ENCODE results near the gene DCTD.

The DCTD gene

DNA sequence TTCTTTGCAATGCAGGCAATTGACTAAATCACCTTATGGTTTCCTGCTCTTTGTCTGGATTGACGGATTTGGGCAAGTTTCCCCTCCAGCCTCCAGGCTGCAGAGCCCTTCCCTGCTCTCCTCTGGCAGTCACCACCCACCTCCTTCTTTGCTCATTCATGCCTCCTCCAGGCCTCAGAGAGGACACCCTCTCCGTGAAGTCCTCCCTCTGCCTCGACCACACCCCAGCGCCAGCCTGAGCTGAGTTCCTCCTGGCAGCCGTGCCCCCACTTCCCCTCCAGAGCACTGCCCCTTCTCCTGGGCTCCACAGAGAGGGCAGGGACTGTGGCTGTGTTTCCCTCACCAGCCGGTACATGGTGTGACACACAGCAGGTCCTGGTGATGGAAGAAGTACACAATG is 53.7 kb downstream of the DCTD start:
- DNase-seq = no peak

- DNase-seq = no peak
These were observed 54.3 kb downstream of the DCTD start for GRCh38 chr4:182862921-182863320.

DNA sequence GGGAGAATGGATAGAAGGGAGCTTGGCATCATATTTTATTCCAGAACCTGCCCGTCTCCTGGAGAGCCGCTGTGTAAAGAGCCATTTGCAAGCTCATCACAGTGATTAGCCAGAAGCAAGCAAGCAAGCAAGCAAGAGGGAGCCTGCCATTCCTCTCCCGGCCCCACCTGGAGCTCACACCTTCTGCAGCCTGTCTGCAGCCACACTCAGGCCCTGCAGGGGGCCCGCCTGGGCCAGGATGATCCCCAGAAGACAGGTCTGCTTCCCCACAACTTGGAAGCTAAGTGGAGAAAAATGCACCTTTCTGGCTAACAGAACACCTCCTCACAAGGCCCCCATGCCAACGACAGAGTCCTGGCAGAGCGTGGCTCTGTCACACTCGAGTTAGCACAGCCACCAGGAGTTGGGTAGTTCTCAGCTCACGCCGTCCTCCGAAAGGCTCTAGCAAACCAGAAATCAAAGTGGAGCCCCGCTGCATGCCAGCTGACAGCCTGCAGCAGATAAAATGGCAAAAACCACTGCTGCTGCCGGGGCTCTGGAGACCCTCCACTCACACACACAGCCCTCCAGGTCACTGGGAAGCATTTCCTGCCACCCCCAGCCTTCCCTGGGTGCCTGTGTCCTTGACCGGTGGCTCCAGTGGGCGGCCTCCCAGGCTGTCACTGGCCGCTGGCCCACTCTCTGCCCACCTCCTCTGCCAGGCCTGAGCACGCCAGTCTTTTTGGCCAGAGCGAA is 54.9 kb downstream of the DCTD start:
- DNase-seq = no peak

DNA sequence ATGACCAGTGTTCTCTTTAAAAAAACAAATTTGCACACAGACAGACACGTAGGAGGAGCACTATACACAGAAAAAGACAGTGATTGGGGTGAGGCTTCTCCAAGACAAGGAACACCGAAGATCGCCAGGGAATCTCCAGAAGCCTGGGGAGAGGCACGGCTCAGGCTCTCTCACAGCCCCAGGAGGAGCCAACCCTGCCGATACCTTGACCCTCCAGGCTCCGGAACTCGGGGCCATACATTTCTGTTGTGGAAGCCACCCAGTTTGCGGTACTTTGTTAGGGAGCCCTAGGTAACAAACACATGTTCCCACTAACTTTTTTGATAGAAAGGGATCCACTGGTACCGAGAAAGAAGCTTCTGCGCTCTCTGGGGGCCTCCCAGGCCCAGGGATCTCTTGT is 55.8 kb downstream of the DCTD start:
- no peak for DNase-seq

DNA sequence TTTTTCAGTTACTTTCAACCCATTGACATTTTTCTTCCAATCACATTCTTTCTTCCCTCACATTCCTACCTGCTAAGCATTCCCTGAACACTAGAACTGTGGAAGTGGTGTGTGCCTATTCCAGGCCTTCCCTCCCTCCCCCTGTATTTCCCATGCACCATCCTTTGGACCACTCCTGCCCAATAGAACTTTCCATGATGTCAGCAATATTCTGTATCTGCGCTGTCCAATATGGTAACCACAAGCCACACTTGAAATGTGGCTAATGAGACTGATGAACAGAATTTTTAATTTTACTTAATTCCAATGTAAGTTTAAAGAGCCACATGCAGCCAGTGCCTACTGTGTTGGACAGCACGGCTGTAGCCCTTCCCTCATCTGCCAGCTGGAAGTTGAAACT is 57.5 kb downstream of the DCTD start:
- no peak for DNase-seq

- no peak for DNase-seq
These were observed 58.5 kb downstream of the DCTD start for GRCh38 chr4:182858711-182859110.

- no peak for DNase-seq
These were observed 60.3 kb downstream of the DCTD start for GRCh38 chr4:182856862-182857261.

DNA sequence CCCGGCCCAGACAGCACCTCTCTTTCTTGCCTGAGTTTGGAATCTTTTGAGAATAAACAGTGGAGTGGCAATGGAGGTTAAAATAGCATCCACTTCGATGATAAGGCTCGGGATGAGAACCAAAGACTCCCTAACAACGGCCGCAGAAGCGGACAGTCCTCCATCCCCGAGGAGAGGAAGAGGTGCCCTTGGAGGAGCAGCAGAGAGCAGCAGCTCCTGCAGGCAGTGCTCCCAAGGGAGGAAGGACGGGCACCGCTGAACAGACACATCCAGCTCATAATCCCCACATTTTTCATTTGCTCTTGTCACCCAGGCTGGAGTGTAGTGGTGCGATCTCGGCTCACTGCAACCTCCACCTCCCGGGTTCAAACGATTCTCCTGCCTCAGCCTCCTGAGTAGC is 61.3 kb downstream of the DCTD start:
- no peak for DNase-seq

DNA sequence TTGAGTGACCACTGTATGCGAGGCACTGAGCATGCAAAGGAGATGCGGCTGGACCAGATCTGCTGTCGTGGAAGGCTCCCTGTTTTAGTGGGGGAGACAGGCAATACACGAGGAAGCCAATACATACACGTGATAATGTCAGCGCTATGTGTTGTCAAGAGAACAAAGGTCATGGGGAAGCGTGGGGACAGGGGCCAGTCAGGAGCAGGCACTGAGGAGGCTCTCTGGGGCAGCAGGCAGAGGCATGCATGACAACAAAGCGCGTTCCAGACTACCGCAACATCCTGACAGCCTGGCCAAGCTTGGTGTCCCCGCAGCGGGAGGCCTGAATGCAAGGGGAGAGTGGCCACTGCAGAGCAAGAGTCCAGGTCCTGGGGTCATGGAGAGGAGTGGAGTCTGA is 61.9 kb downstream of the DCTD start:
- DNase-seq = no peak

DNA sequence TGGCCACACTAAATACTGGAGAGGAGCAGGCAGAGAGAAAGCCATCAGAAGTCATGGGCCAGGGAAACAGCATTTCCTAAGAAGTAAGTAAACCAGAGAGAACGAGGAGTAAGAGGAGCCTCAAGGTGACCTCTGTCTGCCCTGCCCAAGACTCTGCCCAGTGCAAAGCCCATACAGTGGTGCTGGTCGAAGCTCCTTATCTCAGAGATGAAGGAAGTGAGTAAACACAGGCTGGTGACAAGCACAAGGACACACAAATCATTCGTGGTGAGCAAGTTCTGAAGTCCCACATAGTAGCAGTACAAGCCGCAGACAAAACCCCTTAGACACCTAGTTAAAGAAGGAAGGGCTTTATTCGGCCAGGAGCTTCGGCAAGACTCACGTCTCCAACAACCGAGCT is 62.7 kb downstream of the DCTD start:
- no peak for DNase-seq

GRCh38 chr4:182853731-182854330 is 63.4 kb downstream of the DCTD start:
- no peak for DNase-seq

GRCh38 chr4:182848685-182849084 is 68.5 kb downstream of the DCTD start:
- DNase-seq = no peak

- DNase-seq = no peak
These were observed 69.4 kb downstream of the DCTD start for GRCh38 chr4:182847576-182848450.

DNA sequence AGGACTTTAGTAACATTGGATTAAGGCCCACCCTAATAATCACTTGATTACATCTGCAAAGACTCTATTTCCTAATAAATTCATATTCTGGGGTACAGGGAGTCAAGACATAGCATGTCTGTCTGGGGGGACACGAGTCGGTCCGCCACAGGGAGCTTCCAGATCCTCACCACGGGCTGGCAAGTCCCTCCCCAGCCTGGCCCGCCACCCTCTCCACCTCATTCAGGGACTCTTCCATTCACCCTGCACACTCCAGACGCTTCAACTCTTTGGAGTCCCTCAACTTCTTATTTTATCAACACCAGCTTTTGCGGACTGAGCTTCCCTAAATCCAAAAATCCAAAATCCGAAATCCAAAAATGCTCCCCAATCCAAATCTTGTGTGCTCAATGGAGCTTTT is 71.2 kb downstream of the DCTD start:
- no peak for DNase-seq

- DNase-seq = no peak
These were observed 71.6 kb downstream of the DCTD start for GRCh38 chr4:182845618-182846017.

- no peak for DNase-seq
These were observed 73.3 kb downstream of the DCTD start for GRCh38 chr4:182843808-182844325.

DNA sequence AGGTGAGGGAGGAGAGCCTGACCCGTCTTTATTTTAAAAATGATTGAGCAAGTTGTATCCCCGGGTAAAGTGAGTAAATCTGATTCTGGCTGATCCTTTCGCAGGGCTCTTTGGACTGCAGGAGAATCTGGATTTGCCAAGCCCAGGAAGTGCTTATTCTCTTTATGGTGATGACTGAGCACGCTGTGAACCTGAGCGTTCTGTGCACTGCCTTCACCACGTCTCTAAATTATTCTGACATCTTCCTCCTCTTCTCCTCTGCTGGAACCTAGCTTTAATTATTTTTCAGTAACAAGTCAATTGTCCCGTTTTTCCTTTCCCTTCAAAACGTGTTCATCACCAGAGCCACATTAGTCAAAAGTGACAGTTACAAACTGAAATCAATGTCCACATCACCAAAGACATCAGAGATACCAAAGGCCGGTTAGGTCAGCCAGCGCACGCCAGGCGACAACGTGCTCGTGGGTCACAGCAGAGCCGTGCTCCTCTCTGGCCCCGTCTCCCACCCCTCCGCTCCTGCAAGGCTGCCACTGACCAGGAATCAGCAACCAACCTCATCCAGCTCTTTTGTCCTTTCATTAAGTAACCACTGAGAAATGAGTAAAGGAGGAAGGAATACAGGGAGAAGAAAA is 74.3 kb downstream of the DCTD start:
- DNase-seq = no peak

- no peak for DNase-seq
These were observed 75.0 kb downstream of the DCTD start for GRCh38 chr4:182842104-182842600.

DNA sequence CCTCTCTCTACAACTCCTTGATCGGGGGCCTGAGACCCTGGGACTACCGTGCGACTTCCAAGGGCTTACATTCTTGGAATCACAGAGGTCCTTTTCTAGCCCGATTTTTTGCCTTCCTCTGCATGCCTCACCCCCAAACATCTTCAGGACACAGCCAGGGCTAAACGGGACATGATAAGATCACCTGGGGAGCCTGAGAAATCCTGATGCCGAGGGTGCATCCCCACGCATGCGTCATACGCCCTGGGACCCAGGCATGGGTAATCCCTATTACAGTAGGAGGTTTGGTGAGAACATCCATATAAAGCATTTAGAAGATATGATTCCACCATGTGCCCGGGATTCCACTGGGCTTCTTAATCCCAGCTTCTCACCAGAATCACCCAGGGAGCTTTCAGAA is 77.1 kb downstream of the DCTD start:
- no peak for DNase-seq

Measured in SW 1271 (cell line).